ENCODE measurements around the gene IRF2.

DNA sequence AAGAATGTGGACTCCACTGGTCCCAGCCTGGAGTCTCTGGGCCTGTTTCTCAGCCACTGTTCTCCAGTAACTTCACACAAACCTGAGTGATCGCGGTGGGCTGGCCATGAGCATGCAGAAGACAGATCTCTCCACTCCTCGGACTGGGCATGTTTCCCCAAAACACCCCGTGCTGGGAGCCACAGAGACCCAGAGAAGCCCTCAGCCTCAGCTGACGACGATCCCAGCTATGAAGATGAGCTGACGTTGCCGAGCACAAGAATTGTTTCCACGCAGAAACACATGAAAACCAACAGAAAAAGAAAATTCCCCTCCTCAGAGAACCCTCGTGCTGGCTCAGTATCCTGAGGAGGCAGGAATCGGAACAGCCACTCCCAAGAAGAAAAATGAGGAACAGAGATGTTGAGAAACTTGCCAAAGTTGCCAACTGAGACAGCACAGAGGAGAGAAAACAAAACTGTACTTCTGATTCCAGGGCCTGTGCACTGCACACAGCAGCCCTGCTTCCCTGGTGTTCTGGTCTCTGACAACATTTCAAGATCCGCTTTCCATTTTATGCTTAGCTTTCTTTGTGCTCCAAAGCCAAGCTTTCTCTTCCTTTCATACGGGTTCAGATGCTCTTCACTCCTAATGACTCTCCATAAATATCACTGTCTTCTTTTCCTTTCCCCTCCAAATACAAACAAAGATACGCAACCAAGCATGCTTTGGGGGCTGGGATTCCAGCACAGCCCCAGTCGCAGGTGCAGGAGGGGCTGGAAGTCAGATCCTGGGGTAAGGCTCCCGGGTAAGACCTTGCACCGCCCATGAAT is 81.4 kb downstream of the IRF2 start:
- TF ChIP-seq, protein P1, sequence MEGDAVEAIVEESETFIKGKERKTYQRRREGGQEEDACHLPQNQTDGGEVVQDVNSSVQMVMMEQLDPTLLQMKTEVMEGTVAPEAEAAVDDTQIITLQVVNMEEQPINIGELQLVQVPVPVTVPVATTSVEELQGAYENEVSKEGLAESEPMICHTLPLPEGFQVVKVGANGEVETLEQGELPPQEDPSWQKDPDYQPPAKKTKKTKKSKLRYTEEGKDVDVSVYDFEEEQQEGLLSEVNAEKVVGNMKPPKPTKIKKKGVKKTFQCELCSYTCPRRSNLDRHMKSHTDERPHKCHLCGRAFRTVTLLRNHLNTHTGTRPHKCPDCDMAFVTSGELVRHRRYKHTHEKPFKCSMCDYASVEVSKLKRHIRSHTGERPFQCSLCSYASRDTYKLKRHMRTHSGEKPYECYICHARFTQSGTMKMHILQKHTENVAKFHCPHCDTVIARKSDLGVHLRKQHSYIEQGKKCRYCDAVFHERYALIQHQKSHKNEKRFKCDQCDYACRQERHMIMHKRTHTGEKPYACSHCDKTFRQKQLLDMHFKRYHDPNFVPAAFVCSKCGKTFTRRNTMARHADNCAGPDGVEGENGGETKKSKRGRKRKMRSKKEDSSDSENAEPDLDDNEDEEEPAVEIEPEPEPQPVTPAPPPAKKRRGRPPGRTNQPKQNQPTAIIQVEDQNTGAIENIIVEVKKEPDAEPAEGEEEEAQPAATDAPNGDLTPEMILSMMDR (IDR thresholded peaks at IDR 0.05), result no peak
- no peak for TF ChIP-seq POLR2A (IDR thresholded peaks at IDR 0.05)

All from adrenal gland (tissue), 5 donors.